BE2C (cell line): ENCODE measurements around the gene RHOB.
A peak's percentile ranks its signal among the peaks of the same experiment; 100 is the strongest.
"Not testable (repeated sequence)": the region's sequence is repeated elsewhere in the genome, so short reads cannot be mapped to it uniquely, and the experiment has no call there.

ENCODE experiments used
- DNase-seq: peaks from one replicate; pipeline ENCODE4 v3.0.0-alpha.2; 2020
- H3K27me3 ChIP-seq: fragments of 250-450 bp; sonication (Bioruptor Pico); 2 replicates; pipeline ENCODE4 v1.5.1; 2020; ENCODE audit warnings: mild to moderate bottlenecking
- H3K36me3 ChIP-seq: fragments of 250-450 bp; sonication (Bioruptor Pico); 2 replicates; pipeline ENCODE4 v1.5.1; 2020; ENCODE audit warnings: mild to moderate bottlenecking
- H3K4me1 ChIP-seq: fragments of 250-450 bp; sonication (Bioruptor Pico); 2 replicates; pipeline ENCODE4 v1.5.1; 2020
- H3K4me3 ChIP-seq: 2 replicates; pipeline ENCODE4 v1.5.1; 2011; ENCODE audit warnings: low read depth, low read length
- H3K9me3 ChIP-seq: fragments of 250-450 bp; sonication (Bioruptor Pico); 2 replicates; pipeline ENCODE4 v1.5.1; 2020
- TF ChIP-seq, protein P1 (sequence below): IDR thresholded peaks from 2 replicates; pipeline ENCODE4 v1.5.1; 2012; ENCODE audit warnings: mild to moderate bottlenecking, low read depth, low read length

The RHOB gene

GRCh38 chr2:20488201-20488641 lies 41.3 kb downstream of the RHOB start:
- Histone ChIP-seq H3K36me3 (no peaks in the 10 kb centered on the region), H3K9me3 (no peaks in the 10 kb centered on the region), H3K4me3 (no peak overlapping the region), H3K4me1 (peaks cover 64% of the 10 kb centered on the region), H3K27me3 (no peaks in the 10 kb centered on the region)
- TF ChIP-seq, protein P1, sequence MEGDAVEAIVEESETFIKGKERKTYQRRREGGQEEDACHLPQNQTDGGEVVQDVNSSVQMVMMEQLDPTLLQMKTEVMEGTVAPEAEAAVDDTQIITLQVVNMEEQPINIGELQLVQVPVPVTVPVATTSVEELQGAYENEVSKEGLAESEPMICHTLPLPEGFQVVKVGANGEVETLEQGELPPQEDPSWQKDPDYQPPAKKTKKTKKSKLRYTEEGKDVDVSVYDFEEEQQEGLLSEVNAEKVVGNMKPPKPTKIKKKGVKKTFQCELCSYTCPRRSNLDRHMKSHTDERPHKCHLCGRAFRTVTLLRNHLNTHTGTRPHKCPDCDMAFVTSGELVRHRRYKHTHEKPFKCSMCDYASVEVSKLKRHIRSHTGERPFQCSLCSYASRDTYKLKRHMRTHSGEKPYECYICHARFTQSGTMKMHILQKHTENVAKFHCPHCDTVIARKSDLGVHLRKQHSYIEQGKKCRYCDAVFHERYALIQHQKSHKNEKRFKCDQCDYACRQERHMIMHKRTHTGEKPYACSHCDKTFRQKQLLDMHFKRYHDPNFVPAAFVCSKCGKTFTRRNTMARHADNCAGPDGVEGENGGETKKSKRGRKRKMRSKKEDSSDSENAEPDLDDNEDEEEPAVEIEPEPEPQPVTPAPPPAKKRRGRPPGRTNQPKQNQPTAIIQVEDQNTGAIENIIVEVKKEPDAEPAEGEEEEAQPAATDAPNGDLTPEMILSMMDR, result no peak
- DNase-seq, result no peak

DNA sequence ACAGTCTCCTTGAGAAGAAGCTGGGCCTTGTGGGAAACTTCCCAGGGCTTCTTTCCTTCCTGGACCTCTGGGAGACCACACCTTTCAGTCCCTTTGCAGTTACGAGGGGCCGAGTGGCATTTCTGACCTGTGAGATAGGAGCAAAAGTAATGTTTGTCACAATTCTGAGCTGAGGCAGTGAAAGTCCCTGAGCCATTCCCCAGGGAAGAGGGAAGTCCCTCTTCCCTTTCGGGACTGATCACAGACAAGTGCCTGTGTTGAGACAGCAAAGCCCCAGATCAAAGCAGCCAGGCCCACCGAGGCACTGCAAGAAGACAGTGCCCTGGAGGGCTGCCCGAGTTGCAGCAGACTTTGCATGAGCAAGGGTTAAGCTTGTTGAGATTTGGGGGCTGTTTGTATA lies 41.9 kb downstream of the RHOB start:
- DNase-seq, result no peak
- TF ChIP-seq, protein P1, result no peak
- Histone ChIP-seq H3K9me3 (no peaks in the 10 kb centered on the region), H3K36me3 (no peaks in the 10 kb centered on the region), H3K27me3 (no peaks in the 10 kb centered on the region), H3K4me1 (peaks cover 64% of the 10 kb centered on the region), H3K4me3 (no peak overlapping the region)

GRCh38 chr2:20490300-20491181 lies 43.7 kb downstream of the RHOB start:
- peak; percentile 75 for DNase-seq
- Histone ChIP-seq H3K36me3 (no peaks in the 10 kb centered on the region), H3K4me1 (peaks cover 65% of the 10 kb centered on the region), H3K9me3 (no peaks in the 10 kb centered on the region), H3K27me3 (no peaks in the 10 kb centered on the region), H3K4me3 (no peak overlapping the region)
- TF ChIP-seq, protein P1, result no peak; the same call in 1 of the 2 replicates

GRCh38 chr2:20491739-20492531 lies 45.1 kb downstream of the RHOB start:
- Histone ChIP-seq H3K4me1 (peaks cover 58% of the 10 kb centered on the region), H3K9me3 (no peaks in the 10 kb centered on the region), H3K4me3 (peak overlapping the region; percentile 17; the same call in 1 of the 2 replicates), H3K36me3 (no peaks in the 10 kb centered on the region), H3K27me3 (no peaks in the 10 kb centered on the region)
- TF ChIP-seq, protein P1, result no peak
- peak; percentile 98 for DNase-seq

DNA sequence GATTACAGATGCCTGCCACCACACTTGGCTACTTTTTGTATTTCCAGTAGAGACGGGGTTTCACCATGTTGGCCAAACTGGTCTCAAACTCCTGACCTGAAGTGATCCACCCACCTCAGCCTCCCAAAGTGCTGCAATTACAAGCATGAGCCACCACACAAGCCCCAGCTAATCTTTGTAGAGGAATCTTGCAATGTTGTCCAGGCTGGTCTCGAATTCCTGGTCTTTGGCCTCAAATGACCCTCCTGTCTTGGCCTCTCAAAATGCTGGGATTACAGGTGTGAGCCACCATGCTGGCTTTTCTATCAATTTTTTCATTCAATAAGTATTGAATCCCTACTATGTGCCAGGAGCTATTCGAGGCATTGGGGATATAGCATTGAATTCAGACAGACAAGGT lies 46.2 kb downstream of the RHOB start:
- not testable (repeated sequence) for H3K9me3 ChIP-seq, H3K27me3 ChIP-seq, H3K4me3 ChIP-seq, H3K36me3 ChIP-seq, DNase-seq
- peaks cover 48% of the 10 kb centered on the region for H3K4me1 ChIP-seq

DNA sequence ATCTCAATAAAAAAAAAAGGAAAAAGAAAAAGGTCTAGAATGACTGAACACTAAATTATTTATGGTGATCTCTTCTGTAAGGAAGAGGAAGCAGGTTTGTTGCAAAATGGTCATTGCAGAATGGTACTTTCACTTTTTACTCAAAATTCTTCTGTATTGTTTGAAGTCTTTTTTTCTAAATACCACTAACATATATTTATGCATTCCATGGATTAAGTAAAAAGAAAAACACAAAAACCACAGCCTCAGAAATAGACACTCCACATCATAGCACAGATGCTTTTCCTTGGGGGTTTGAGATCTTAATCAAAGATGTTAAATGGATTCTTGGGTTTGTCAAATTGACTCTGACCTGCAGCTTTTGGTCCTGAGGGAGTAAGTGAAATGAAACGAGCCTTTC lies 47.4 kb downstream of the RHOB start:
- DNase-seq, result no peak
- Histone ChIP-seq H3K9me3 (no peaks in the 10 kb centered on the region), H3K36me3 (no peaks in the 10 kb centered on the region), H3K4me1 (peaks cover 38% of the 10 kb centered on the region), H3K27me3 (no peaks in the 10 kb centered on the region), H3K4me3 (no peak overlapping the region)
- TF ChIP-seq, protein P1, result no peak
